H1 (cell line): ENCODE results near the gene ENPP6. TPM values are rescaled to one million over a fixed set of nuclear protein-coding genes. Genes with fewer than 3 reads are reported as not detected.

Experiments
- CTCF ChIA-PET: fragments of 300-600 bp; sonication (Branson Sonifier 250); formaldehyde crosslinking; loops from one replicate; lab custom pipeline; 2021; ENCODE audit not compliant: partially characterized antibody; lab: Charles Lee
- POLR2A ChIA-PET: fragments of 300-600 bp; sonication (Branson Sonifier 250); formaldehyde crosslinking; loops from one replicate; lab custom pipeline; 2021; ENCODE audit warnings: inconsistent platforms; ENCODE audit not compliant: partially characterized antibody; lab: Charles Lee
- DNase-seq, 2 experiments: peaks; one replicate each; pipeline versions ENCODE4 v3.0.0 to v3.0.0-alpha.2; 2010 to 2022; ENCODE audit warnings: low spot score in 2 of 2, low read depth in 1 of 2, mixed read lengths in 1 of 2
- FAIRE-seq: peaks from 2 replicates; lab custom pipeline; 2011; peaks lifted over from hg19 to GRCh38; lab: Jason Lieb, UNC
- H2AFZ ChIP-seq: 2 replicates; pipeline ENCODE4 v1.8.1; 2012; ENCODE audit warnings: low read length, inconsistent platforms
- H2AK5ac ChIP-seq: 2 replicates; pipeline ENCODE4 v1.6.1; 2013; ENCODE audit warnings: low read depth, low read length
- H2BK120ac ChIP-seq: replicated peaks from 2 replicates; pipeline ENCODE3; 2013; ENCODE audit warnings: low read depth, low read length, inconsistent platforms
- H2BK12ac ChIP-seq: 2 replicates; pipeline ENCODE4 v1.6.1; 2013; ENCODE audit warnings: low read depth, low read length
- H2BK15ac ChIP-seq: 2 replicates; pipeline ENCODE4 v1.6.1; 2013; ENCODE audit warnings: low read length
- H2BK20ac ChIP-seq: 2 replicates; pipeline ENCODE4 v1.6.1; 2013; ENCODE audit warnings: low read length
- H2BK5ac ChIP-seq: 2 replicates; pipeline ENCODE4 v1.6.1; 2013; ENCODE audit warnings: low read depth, low read length
- H3K14ac ChIP-seq: 2 replicates; pipeline ENCODE4 v1.6.1; 2013; ENCODE audit warnings: inconsistent platforms; ENCODE audit not compliant: insufficient read length
- H3K18ac ChIP-seq: 2 replicates; pipeline ENCODE4 v1.6.1; 2013; ENCODE audit warnings: low read length; ENCODE audit errors: extremely low read depth
- H3K23ac ChIP-seq: 2 replicates; pipeline ENCODE4 v1.6.1; 2013; ENCODE audit warnings: inconsistent platforms; ENCODE audit not compliant: insufficient read length
- H3K23me2 ChIP-seq: 2 replicates; pipeline ENCODE4 v1.6.1; 2013; ENCODE audit warnings: low read depth, low read length
- H3K27ac ChIP-seq: 2 replicates; pipeline ENCODE4 v1.6.1; 2011; ENCODE audit warnings: low read depth, low read length, inconsistent platforms
- H3K27me3 ChIP-seq, 4 experiments: replicated peaks in 1 of 4; 1 replicate in 1 of 4; 2 replicates in 3 of 4; pipeline versions ENCODE4 v1.6.1 to v1.8.1; 2011 to 2013; ENCODE audit warnings: low read length in 3 of 4, mild to moderate bottlenecking in 3 of 4, inconsistent platforms in 2 of 4, mixed read lengths in 2 of 4, moderate library complexity in 1 of 4; ENCODE audit not compliant: control insufficient read depth in 3 of 4, insufficient read depth in 3 of 4; ENCODE audit errors: extremely low read depth in 1 of 4
- H3K36me3 ChIP-seq, 4 experiments: 2 replicates each; pipeline versions ENCODE4 v1.6.1 to v1.8.1; 2011 to 2013; ENCODE audit warnings: mild to moderate bottlenecking in 4 of 4, low read length in 3 of 4, moderate library complexity in 2 of 4, control low read depth in 1 of 4, inconsistent platforms in 1 of 4; ENCODE audit not compliant: insufficient read depth in 4 of 4, control insufficient read depth in 2 of 4
- H3K4ac ChIP-seq: replicated peaks from 2 replicates; pipeline ENCODE3; 2013; ENCODE audit warnings: low read length, low read depth, mixed read lengths, inconsistent platforms; ENCODE audit not compliant: insufficient read length
- H3K4me1 ChIP-seq, 4 experiments: replicated peaks in 1 of 4; 1 replicate in 1 of 4; 2 replicates in 3 of 4; pipeline versions ENCODE4 v1.6.1 to v1.8.1; 2011 to 2013; ENCODE audit warnings: low read length in 3 of 4, inconsistent platforms in 2 of 4, mixed read lengths in 1 of 4; ENCODE audit not compliant: insufficient read depth in 4 of 4, control insufficient read depth in 3 of 4
- H3K4me2 ChIP-seq, 2 experiments: 2 replicates each; pipeline versions ENCODE4 v1.6.1 to v1.8.1; 2011 to 2013; ENCODE audit warnings: low read depth in 2 of 2, low read length in 2 of 2, control low read depth in 1 of 2, inconsistent platforms in 1 of 2, mild to moderate bottlenecking in 1 of 2; ENCODE audit not compliant: insufficient read depth in 1 of 2
- H3K4me3 ChIP-seq, 4 experiments: fragments of 200-600, 300-600 bp in 1 of 4; sonication (generic), shearing (Covaris generic), sonication (Bioruptor Twin) in 1 of 4; 2 replicates each; pipeline versions ENCODE4 v1.5.1 to v1.8.1; 2011 to 2016; ENCODE audit warnings: low read length in 4 of 4, low read depth in 3 of 4, control low read depth in 2 of 4, inconsistent platforms in 2 of 4, mild to moderate bottlenecking in 2 of 4, mixed read lengths in 1 of 4, moderate library complexity in 1 of 4; ENCODE audit not compliant: insufficient read depth in 2 of 4; ENCODE audit errors: extremely low read depth in 1 of 4
- H3K56ac ChIP-seq: replicated peaks from 2 replicates; pipeline ENCODE3; 2013; ENCODE audit warnings: low read depth, mild to moderate bottlenecking, mixed read lengths, low read length, inconsistent platforms; ENCODE audit not compliant: insufficient read length
- H3K79me1 ChIP-seq: 2 replicates; pipeline ENCODE4 v1.6.1; 2013; ENCODE audit warnings: low read depth, low read length, control low read depth
- H3K79me2 ChIP-seq, 2 experiments: 2 replicates each; pipeline versions ENCODE4 v1.6.1 to v1.8.1; 2012 to 2013; ENCODE audit warnings: low read length in 2 of 2, mild to moderate bottlenecking in 2 of 2, inconsistent platforms in 1 of 2; ENCODE audit not compliant: insufficient read depth in 2 of 2, control insufficient read depth in 1 of 2
- H3K9ac ChIP-seq, 4 experiments: replicated peaks in 1 of 4; 1 replicate in 1 of 4; 2 replicates in 3 of 4; pipeline versions ENCODE4 v1.6.1 to v1.8.1; 2011 to 2013; ENCODE audit warnings: low read depth in 3 of 4, low read length in 3 of 4, control low read depth in 2 of 4, mild to moderate bottlenecking in 2 of 4, moderate library complexity in 2 of 4, inconsistent platforms in 1 of 4; ENCODE audit errors: extremely low read depth in 1 of 4
- H3K9me3 ChIP-seq, 2 experiments: 2 replicates each; pipeline versions ENCODE4 v1.6.1 to v1.8.1; 2012 to 2013; ENCODE audit warnings: mild to moderate bottlenecking in 2 of 2, moderate library complexity in 2 of 2, control low read depth in 1 of 2, inconsistent platforms in 1 of 2, low read depth in 1 of 2, low read length in 1 of 2, mixed read lengths in 1 of 2; ENCODE audit not compliant: insufficient read depth in 2 of 2
- H4K20me1 ChIP-seq, 2 experiments: replicated peaks in 1 of 2; 2 replicates each; pipeline versions ENCODE3 to v1.8.1; 2011 to 2013; ENCODE audit warnings: inconsistent platforms in 2 of 2, low read length in 2 of 2, mild to moderate bottlenecking in 1 of 2; ENCODE audit not compliant: insufficient read depth in 2 of 2, control insufficient read depth in 1 of 2
- H4K5ac ChIP-seq: 2 replicates; pipeline ENCODE4 v1.6.1; 2013; ENCODE audit warnings: low read length, low read depth, mixed read lengths, inconsistent platforms; ENCODE audit not compliant: insufficient read length
- H4K8ac ChIP-seq: 2 replicates; pipeline ENCODE4 v1.8.0; 2013; ENCODE audit warnings: mild to moderate bottlenecking, moderate library complexity, low read length, inconsistent platforms; ENCODE audit not compliant: insufficient read depth; ENCODE audit errors: extremely low read depth
- H4K91ac ChIP-seq: replicated peaks from 2 replicates; pipeline ENCODE3; 2013; ENCODE audit warnings: low read length, mixed read lengths, inconsistent platforms; ENCODE audit not compliant: insufficient read length
- BCL11A ChIP-seq, 2 experiments: IDR thresholded peaks; one replicate each; pipeline ENCODE4 v1.6.1; 2011; ENCODE audit warnings: low read depth in 2 of 2, low read length in 2 of 2, mild to moderate bottlenecking in 2 of 2
- CREB1 ChIP-seq: IDR thresholded peaks from 2 replicates; pipeline ENCODE4 v1.6.1; 2012; ENCODE audit warnings: inconsistent platforms
- FOSL1 ChIP-seq: IDR thresholded peaks from 2 replicates; pipeline ENCODE4 v1.6.1; 2011; ENCODE audit warnings: mild to moderate bottlenecking, low read depth, low read length, moderate library complexity; ENCODE audit not compliant: insufficient read depth
- HDAC2 ChIP-seq, 2 experiments: fragments of 300-600 bp in 1 of 2; sonication (generic) in 1 of 2; IDR thresholded peaks; 2 replicates each; pipeline ENCODE4 v1.6.1; 2011 to 2012; ENCODE audit warnings: low read depth in 2 of 2, low read length in 2 of 2, mild to moderate bottlenecking in 2 of 2, moderate library complexity in 2 of 2, borderline replicate concordance in 1 of 2, inconsistent platforms in 1 of 2
- HDAC6 ChIP-seq: IDR thresholded peaks from one replicate; pipeline ENCODE4 v1.7.1; 2012; ENCODE audit warnings: low read depth, mild to moderate bottlenecking, inconsistent platforms, low read length, moderate library complexity
- KDM5A ChIP-seq: fragments of 200-600 bp; IDR thresholded peaks from 2 replicates; pipeline ENCODE4 v1.7.1; 2012; ENCODE audit warnings: mild to moderate bottlenecking, low read length, inconsistent platforms, mixed read lengths
- POLR2A ChIP-seq, 2 experiments: IDR thresholded peaks; 1 replicate in 1 of 2; 2 replicates in 1 of 2; pipeline ENCODE4 v1.6.1; 2011; ENCODE audit warnings: low read depth in 2 of 2, low read length in 2 of 2, mild to moderate bottlenecking in 2 of 2; ENCODE audit errors: control extremely low read depth in 1 of 2
- POLR2AphosphoS5 ChIP-seq: IDR thresholded peaks from 2 replicates; pipeline ENCODE4 v1.6.1; 2011; ENCODE audit warnings: low read depth, low read length
- RAD21 ChIP-seq, 2 experiments: IDR thresholded peaks in 1 of 2; conservative IDR thresholded peaks in 1 of 2; 2 replicates each; pipeline ENCODE4 v1.6.1; 2011; ENCODE audit warnings: low read depth in 2 of 2, low read length in 2 of 2, improper control_type of control experiment in 1 of 2, inconsistent platforms in 1 of 2, mild to moderate bottlenecking in 1 of 2, moderate library complexity in 1 of 2
- RXRA ChIP-seq: IDR thresholded peaks from 2 replicates; pipeline ENCODE4 v1.6.1; 2011; ENCODE audit warnings: low read depth, mild to moderate bottlenecking, low read length, moderate library complexity; ENCODE audit not compliant: insufficient read depth
- SP4 ChIP-seq: IDR thresholded peaks from 2 replicates; pipeline ENCODE4 v1.6.1; 2012; ENCODE audit warnings: low read length, inconsistent platforms
- WGBS, 2 experiments: shearing (Covaris generic) in 1 of 2; methylation state at CpG; one replicate each; pipeline versions ENCODE4 v1.1.6 to v1.1.7; 2013 to 2015; ENCODE audit warnings: low lambda C conversion rate in 2 of 2, mixed read lengths in 2 of 2, inconsistent platforms in 1 of 2, low coverage in 1 of 2, missing lambda C conversion rate in 1 of 2; ENCODE audit not compliant: insufficient replicate concordance in 2 of 2, insufficient coverage in 1 of 2, insufficient read length in 1 of 2; ENCODE audit errors: extremely low coverage in 1 of 2, missing lambda C conversion rate in 1 of 2; 5-methylcytosine and 5-hydroxymethylcytosine counted together
- polyA plus RNA-seq, 7 experiments: library from polyadenylated mRNA; depleted of rRNA in 3 of 7; stranded (reverse) in 5 of 7; unstranded in 2 of 7; fragments of >200 nt in 5 of 7; fragments of 200-250 nt in 2 of 7; gene quantifications; 1 replicate in 5 of 7; 2 replicates in 1 of 7; 4 replicates in 1 of 7; pipeline versions ENCODE4 v1.2.1 to v1.2.3, GENCODE V29; 2011 to 2013; ENCODE audit warnings: missing spikeins in 2 of 7, mixed read lengths in 2 of 7
- total RNA-seq: library from RNA; stranded (reverse); fragmentation: NEBNext Ultra II Directional; extraction: Animal tissue kit (Norgen Biotek cat#: 25700); gene quantifications from 2 replicates; pipeline ENCODE4 v1.2.1, GENCODE V29; 2021

The ENPP6 gene
- total and polyA plus RNA-seq, 2 of the 8 experiments (the other 6 are each of a cell fraction or from before 2014, with no cell fraction given): 0.11 to 0.20 TPM

- ChIA-PET POLR2A (no interaction called here), CTCF (interaction anchor here (0.7 to 1.4 kb wide), 2 partner anchors 35 to 46 kb away, joined by 3 read pairs; no protein-coding TSS in a partner anchor)
- Histone ChIP-seq H3K23me2 (no peaks in the 10 kb centered on the region; the same call in 1 of the 2 replicates), H3K27ac (no peak overlapping the region), H3K4me2 (no peak overlapping the region), H3K4me1 (0 out of 7 replicates have a peak, but pooled peaks cover 0 to 4% (median 0%) of the 10 kb centered on the region in 4 experiments), H4K20me1 (no peaks in the 10 kb centered on the region), H2AK5ac (no peak overlapping the region), H2BK15ac (no peak overlapping the region), H4K91ac (no peak overlapping the region), H2BK120ac (no peak overlapping the region), H2BK20ac (no peak overlapping the region), H2BK5ac (no peak overlapping the region), H2AFZ (no peak overlapping the region), H3K79me2 (no peaks in the 10 kb centered on the region), H3K9ac (no peak overlapping the region), H2BK12ac (no peak overlapping the region), H3K56ac (no peak overlapping the region), H4K5ac (no peak overlapping the region), H3K79me1 (no peaks in the 10 kb centered on the region), H3K14ac (no peak overlapping the region), H4K8ac (no peak overlapping the region), H3K27me3 (no peaks in the 10 kb centered on the region), H3K18ac (no peak overlapping the region), H3K36me3 (no peaks in the 10 kb centered on the region), H3K9me3 (no peaks in the 10 kb centered on the region), H3K4ac (no peak overlapping the region), H3K4me3 (no peak overlapping the region), H3K23ac (no peak overlapping the region)
- DNase-seq (no peak), FAIRE-seq (no peak)
- TF ChIP-seq POLR2AphosphoS5: no peak
- no peak for TF ChIP-seq HDAC6
- no peak for TF ChIP-seq CREB1
- no peak for TF ChIP-seq RXRA
- TF ChIP-seq KDM5A: no peak
- TF ChIP-seq HDAC2 (IDR thresholded peaks at IDR 0.05; ENCODE audit: borderline replicate concordance in 1 of 2, low read depth in 2 of 2, low read length in 2 of 2): no peak
- no peak for TF ChIP-seq SP4
- no peak for TF ChIP-seq FOSL1
- no peak for TF ChIP-seq RAD21 (IDR thresholded peaks at IDR 0.05 in 1 of 2, conservative IDR thresholded peaks at IDR 0.05 in 1 of 2; ENCODE audit: low read depth in 2 of 2, low read length in 2 of 2)
- no peak for TF ChIP-seq BCL11A (IDR thresholded peaks at IDR 0.05; ENCODE audit: low read depth in 2 of 2, low read length in 2 of 2)
- TF ChIP-seq POLR2A (IDR thresholded peaks at IDR 0.05; ENCODE audit: control extremely low read depth in 1 of 2, low read depth in 2 of 2, low read length in 2 of 2): no peak
- WGBS, 2 experiments: 88% methylated on average over 10 of the region's 10 CpGs; no CpG with 5 or more reads in 1 of the 2 experiments
Measured at GRCh38 chr4:184215709-184216328, 1.9 kb downstream of the ENPP6 start.
